ENCODE measurements around the gene APPL1. TPM values are rescaled to one million over a fixed set of nuclear protein-coding genes. Genes with fewer than 3 reads are reported as not detected.
A peak's percentile ranks its signal among the peaks of the same experiment; 100 is the strongest.

The APPL1 gene
- total RNA-seq (ENCODE audit: insufficient read depth, low replicate concordance), result 60.4 TPM

- peak; percentile 97 for DNase-seq (ENCODE audit: low spot score)
Observed at GRCh38 chr3:57227204-57227929, at the start of gene APPL1. APPL1 (plus strand) TSS chr3:57227729; CDS start chr3:57227884, 155 bp downstream.

- no peak for DNase-seq (ENCODE audit: low spot score)
Observed at GRCh38 chr3:57179580-57180410, 47.7 kb upstream of the APPL1 start.

GRCh38 chr3:57184526-57184925 is 43.0 kb upstream of the APPL1 start:
- no peak for DNase-seq (ENCODE audit: low spot score)

GRCh38 chr3:57192028-57192427 is 35.5 kb upstream of the APPL1 start:
- no peak for DNase-seq (ENCODE audit: low spot score)

- DNase-seq (ENCODE audit: low spot score), result no peak
Observed at GRCh38 chr3:57194641-57195040, 32.9 kb upstream of the APPL1 start.

GRCh38 chr3:57199895-57200297 is 27.6 kb upstream of the APPL1 start, which contains the start of gene HESX1:
HESX1 (minus strand) TSS chr3:57199978; CDS start chr3:57199918, 60 bp downstream.
- no peak for DNase-seq (ENCODE audit: low spot score)

- no peak for DNase-seq (ENCODE audit: low spot score)
Observed at GRCh38 chr3:57206423-57206822, 21.1 kb upstream of the APPL1 start.

GRCh38 chr3:57221883-57222282 is 5.6 kb upstream of the APPL1 start:
- peak; percentile 38 for DNase-seq (ENCODE audit: low spot score)

GRCh38 chr3:57224856-57225255 is 2.7 kb upstream of the APPL1 start:
- DNase-seq (ENCODE audit: low spot score), result no peak

- no peak for DNase-seq (ENCODE audit: low spot score)
Observed at GRCh38 chr3:57226176-57226575, 1.4 kb upstream of the APPL1 start.

- DNase-seq (ENCODE audit: low spot score), result peak; percentile 81
Observed at GRCh38 chr3:57227930-57228751, 612 bp downstream of the APPL1 start.

GRCh38 chr3:57230006-57230405 is 2.5 kb downstream of the APPL1 start:
- DNase-seq (ENCODE audit: low spot score), result no peak

- no peak for DNase-seq (ENCODE audit: low spot score)
Observed at GRCh38 chr3:57233799-57234198, 6.3 kb downstream of the APPL1 start.

GRCh38 chr3:57234613-57235575 is 7.4 kb downstream of the APPL1 start:
- DNase-seq (ENCODE audit: low spot score), result no peak

- DNase-seq (ENCODE audit: low spot score), result no peak
Observed at GRCh38 chr3:57244946-57245345, 17.4 kb downstream of the APPL1 start.

- no peak for DNase-seq (ENCODE audit: low spot score)
Observed at GRCh38 chr3:57252404-57252803, 24.9 kb downstream of the APPL1 start.

GRCh38 chr3:57256844-57257243 is 29.3 kb downstream of the APPL1 start:
- DNase-seq (ENCODE audit: low spot score), result no peak

GRCh38 chr3:57257678-57258077 is 30.1 kb downstream of the APPL1 start:
- DNase-seq (ENCODE audit: low spot score), result no peak

GRCh38 chr3:57261119-57261518 is 33.6 kb downstream of the APPL1 start:
- no peak for DNase-seq (ENCODE audit: low spot score)

- no peak for DNase-seq (ENCODE audit: low spot score)
Observed at GRCh38 chr3:57261929-57262328, 34.4 kb downstream of the APPL1 start.

- DNase-seq (ENCODE audit: low spot score), result no peak
Observed at GRCh38 chr3:57268416-57268815, 40.9 kb downstream of the APPL1 start.

Measured in umbilical cord (tissue), 2 donors.